Body of pancreas (tissue), 4 donors: ENCODE results near the gene CADM4. TPM values are rescaled to one million over a fixed set of nuclear protein-coding genes. Genes with fewer than 3 reads are reported as not detected.
"Not testable (repeated sequence)": the region's sequence is repeated elsewhere in the genome, so short reads cannot be mapped to it uniquely, and the experiment has no call there.

ENCODE experiments used
- ATAC-seq: fragments of 150-250 bp; one replicate; pipeline ENCODE4 v1.9.1; 2016
- DNase-seq, 4 donors: peaks; one replicate each; pipeline ENCODE4 v3.0.0-alpha.2; 2019
- H3K27ac ChIP-seq, 4 donors: fragments of 200-600 bp; sonication (generic); 1 replicate in 3 of 4; 2 replicates in 1 of 4; pipeline versions ENCODE4 v1.5.1 to v1.6.1; 2016 to 2019; ENCODE audit warnings: mild to moderate bottlenecking in 1 of 4, mixed read lengths in 1 of 4, moderate library complexity in 1 of 4
- H3K27me3 ChIP-seq, 2 donors: fragments of 200-600 bp; sonication (generic); one replicate each; pipeline ENCODE4 v1.6.0; 2016; ENCODE audit warnings: mild to moderate bottlenecking in 1 of 2
- H3K36me3 ChIP-seq, 2 donors: fragments of 200-600 bp; sonication (generic); replicated peaks in 1 of 2; 2 replicates each; pipeline ENCODE4 v1.5.1; 2016; ENCODE audit warnings: low read depth in 2 of 2; ENCODE audit not compliant: insufficient read depth in 1 of 2
- H3K4me1 ChIP-seq: fragments of 200-600 bp; sonication (generic); one replicate; pipeline ENCODE4 v1.6.0; 2016
- H3K4me3 ChIP-seq, 2 donors: fragments of 200-600 bp; sonication (generic); 1 replicate in 1 of 2; 2 replicates in 1 of 2; pipeline ENCODE4 v1.5.1; 2016 to 2019
- H3K9me3 ChIP-seq, 3 donors: fragments of 200-600 bp; sonication (generic); 1 replicate in 2 of 3; 2 replicates in 1 of 3; pipeline ENCODE4 v1.5.1; 2016
- POLR2A ChIP-seq, 3 donors: fragments of 450-650 bp; IDR thresholded peaks; one replicate each; pipeline ENCODE4 v1.6.1; 2016; ENCODE audit warnings: antibody characterized with exemption in 3 of 3, mild to moderate bottlenecking in 2 of 3
- WGBS, 2 donors: methylation state at CpG; one replicate each; pipeline ENCODE4 v1.1.5; 2017; 5-methylcytosine and 5-hydroxymethylcytosine counted together
- intact Hi-C: fragments of 100-400 bp; cut with DNase I; formaldehyde crosslinking; loops from one replicate; pipeline ENCODE4 v1.15.1; 2023
- total RNA-seq, 2 donors: library from RNA; depleted of rRNA; stranded (reverse); fragments of >200 nt; gene quantifications; one replicate each; pipeline ENCODE4 v1.1.0, GENCODE V29; 2016
- TF ChIP-seq, protein P1 (sequence below), 7 experiments: fragments of 450-650 bp in 4 of 7; fragments of 200-600 bp in 3 of 7; sonication (generic) in 3 of 7; IDR thresholded peaks; one replicate each; pipeline ENCODE4 v1.5.1; 2016 to 2019; ENCODE audit warnings: antibody characterized with exemption in 7 of 7

The CADM4 gene
- total RNA-seq, 2 donors from 2014 or later = 2.0 to 2.6 TPM

DNA sequence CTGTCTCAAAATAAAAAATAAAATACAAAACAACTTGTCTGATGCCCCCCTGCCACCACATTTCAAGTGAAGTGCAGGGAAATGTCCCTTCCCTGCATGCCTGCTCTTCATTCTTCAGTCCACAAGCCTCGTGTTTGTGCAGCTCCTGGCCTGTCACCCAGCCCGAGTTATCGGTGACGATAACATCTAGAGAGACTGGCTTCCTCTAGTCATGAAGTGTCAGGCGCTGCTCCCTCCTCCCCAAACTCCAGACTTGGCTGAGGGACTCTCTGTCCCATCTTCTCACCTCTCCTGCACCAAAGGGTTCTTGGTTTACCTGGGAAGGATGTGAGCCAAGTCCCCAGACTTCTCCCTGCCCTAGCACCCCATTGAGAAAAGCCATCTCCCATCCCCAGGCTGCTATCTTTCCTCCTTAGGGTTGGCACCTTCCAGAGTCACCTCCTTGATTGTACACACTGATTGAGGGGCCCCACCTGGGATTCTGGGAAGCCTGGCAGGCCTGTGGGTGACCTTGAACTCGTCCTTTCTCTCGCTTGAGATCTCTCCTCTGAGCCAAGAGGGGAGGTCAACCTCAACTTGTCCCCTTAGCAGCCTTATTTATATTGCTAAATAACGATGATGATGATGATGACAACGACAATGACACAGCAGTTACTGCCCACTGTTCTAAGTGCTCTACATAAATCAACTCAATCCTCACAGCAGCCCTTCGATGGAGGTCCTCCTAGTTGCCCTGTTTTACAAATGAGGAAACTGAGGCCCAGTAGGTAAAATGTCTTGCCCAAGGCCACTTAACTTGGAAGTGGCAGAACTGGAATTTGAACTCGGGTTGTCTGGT, 43.4 kb upstream of the CADM4 start:
- WGBS, 2 donors = 39 to 41% methylated on average over 8 to 11 of the region's 11 CpGs
- DNase-seq (no peak), ATAC-seq (no peak)
- H3K27me3 ChIP-seq = no peaks in the 10 kb centered on the region
- no peaks in the 10 kb centered on the region for H3K4me1 ChIP-seq
- no peak for TF ChIP-seq POLR2A (IDR thresholded peaks at IDR 0.05)
- TF ChIP-seq, protein P1, sequence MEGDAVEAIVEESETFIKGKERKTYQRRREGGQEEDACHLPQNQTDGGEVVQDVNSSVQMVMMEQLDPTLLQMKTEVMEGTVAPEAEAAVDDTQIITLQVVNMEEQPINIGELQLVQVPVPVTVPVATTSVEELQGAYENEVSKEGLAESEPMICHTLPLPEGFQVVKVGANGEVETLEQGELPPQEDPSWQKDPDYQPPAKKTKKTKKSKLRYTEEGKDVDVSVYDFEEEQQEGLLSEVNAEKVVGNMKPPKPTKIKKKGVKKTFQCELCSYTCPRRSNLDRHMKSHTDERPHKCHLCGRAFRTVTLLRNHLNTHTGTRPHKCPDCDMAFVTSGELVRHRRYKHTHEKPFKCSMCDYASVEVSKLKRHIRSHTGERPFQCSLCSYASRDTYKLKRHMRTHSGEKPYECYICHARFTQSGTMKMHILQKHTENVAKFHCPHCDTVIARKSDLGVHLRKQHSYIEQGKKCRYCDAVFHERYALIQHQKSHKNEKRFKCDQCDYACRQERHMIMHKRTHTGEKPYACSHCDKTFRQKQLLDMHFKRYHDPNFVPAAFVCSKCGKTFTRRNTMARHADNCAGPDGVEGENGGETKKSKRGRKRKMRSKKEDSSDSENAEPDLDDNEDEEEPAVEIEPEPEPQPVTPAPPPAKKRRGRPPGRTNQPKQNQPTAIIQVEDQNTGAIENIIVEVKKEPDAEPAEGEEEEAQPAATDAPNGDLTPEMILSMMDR (IDR thresholded peaks at IDR 0.05) = no peak
- no peak overlapping the region for H3K4me3 ChIP-seq
- H3K27ac ChIP-seq = no peak overlapping the region
- intact Hi-C loops = no loop called here
- no peaks in the 10 kb centered on the region for H3K36me3 ChIP-seq
- H3K9me3 ChIP-seq = no peaks in the 10 kb centered on the region

DNA sequence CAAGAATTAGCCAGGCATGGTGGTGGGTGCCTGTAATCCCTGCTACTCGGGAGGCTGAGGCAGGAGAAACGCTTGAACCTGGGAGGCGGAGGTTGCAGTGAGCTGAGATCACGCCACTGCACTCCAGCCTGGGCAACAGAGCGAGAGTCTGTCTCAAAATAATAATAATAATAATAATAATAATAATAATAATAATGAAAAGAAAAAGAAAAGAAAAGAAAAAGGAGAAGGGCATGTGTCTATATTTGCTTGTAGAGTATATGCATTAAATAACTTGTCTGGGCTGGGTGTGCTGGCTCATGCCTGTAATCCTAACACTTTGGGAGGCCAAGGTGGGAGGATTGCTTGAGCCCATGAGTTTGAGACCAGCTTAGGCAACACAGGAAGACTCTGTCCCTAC, 42.6 kb upstream of the CADM4 start:
- H3K4me1 ChIP-seq, H3K27ac ChIP-seq, H3K9me3 ChIP-seq, ATAC-seq, H3K4me3 ChIP-seq, intact Hi-C loops, H3K27me3 ChIP-seq, H3K36me3 ChIP-seq, DNase-seq: not testable (repeated sequence)
- 77 to 83% methylated on average over 5 of the region's 5 CpGs for WGBS, 2 donors

DNA sequence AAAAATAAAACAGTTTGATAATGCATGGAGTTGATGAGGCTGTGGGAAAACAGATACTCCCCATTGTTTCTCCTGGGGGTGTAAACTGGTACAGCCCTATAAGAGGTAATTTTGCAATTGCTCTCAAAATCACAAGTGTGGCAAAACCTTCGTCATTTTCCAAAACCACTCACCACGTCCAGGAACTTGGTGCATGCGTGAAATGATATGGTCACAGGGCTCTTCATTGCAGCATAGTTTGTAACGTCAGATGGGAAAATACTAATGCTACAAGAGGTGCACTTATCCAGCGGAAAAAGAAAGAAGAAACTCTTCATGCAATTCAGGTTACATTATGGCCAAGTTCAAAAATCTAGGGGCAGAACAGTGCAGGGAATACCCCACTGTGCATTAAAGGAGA, 42.2 kb upstream of the CADM4 start:
- TF ChIP-seq, protein P1 (IDR thresholded peaks at IDR 0.05) = no peak
- no peak for TF ChIP-seq POLR2A (IDR thresholded peaks at IDR 0.05)
- Histone ChIP-seq H3K27ac (no peak overlapping the region), H3K36me3 (no peaks in the 10 kb centered on the region), H3K4me3 (no peak overlapping the region), H3K4me1 (no peaks in the 10 kb centered on the region), H3K9me3 (no peaks in the 10 kb centered on the region), H3K27me3 (no peaks in the 10 kb centered on the region)
- 44 to 63% methylated on average over 5 of the region's 5 CpGs for WGBS, 2 donors
- ATAC-seq = no peak
- intact Hi-C loops = no loop called here
- no peak for DNase-seq

DNA sequence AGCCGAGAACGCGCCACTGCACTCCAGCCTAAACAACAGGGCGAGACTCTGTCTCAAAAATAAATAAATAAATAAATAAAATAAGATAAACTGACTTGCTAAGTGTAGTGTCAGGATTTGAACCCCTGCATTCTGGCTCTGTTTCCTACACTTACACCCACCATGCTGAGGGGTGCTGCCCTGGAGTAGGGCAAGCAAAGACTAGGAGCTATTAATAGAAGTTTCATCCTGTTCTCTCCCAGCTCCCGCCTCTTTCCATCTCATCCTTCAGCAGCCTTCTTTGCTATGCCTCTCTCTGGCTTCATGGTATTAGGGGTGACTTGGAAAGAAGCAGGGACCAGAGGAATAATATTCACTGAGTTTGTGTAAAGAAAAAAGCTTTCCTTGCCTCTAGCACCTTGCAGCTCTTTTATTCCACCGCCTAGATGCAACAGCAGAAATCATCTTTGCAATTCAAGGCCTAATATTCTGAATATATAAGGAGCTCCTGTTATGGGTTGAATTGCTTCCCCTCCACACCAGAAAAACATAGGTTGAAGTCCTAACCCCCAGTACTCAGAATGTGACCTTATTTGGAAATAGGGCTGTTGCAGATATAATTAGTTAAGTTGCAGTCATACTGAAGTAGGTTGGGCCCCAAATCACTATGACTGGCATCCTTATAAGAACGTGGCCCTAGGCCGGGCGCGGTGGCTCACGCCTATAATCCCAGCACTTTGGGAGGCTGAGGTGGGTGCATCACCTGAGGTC, 39.0 kb upstream of the CADM4 start:
- no peaks in the 10 kb centered on the region for H3K9me3 ChIP-seq
- TF ChIP-seq, protein P1 (IDR thresholded peaks at IDR 0.05) = no peak
- TF ChIP-seq POLR2A (IDR thresholded peaks at IDR 0.05) = no peak
- DNase-seq (no peak), ATAC-seq (no peak)
- H3K4me3 ChIP-seq = no peak overlapping the region
- H3K27ac ChIP-seq = no peak overlapping the region
- WGBS, 2 donors = 89 to 92% methylated on average over 11 of the region's 11 CpGs
- H3K27me3 ChIP-seq = no peaks in the 10 kb centered on the region
- intact Hi-C loops = no loop called here
- peaks cover 6% of the 10 kb centered on the region for H3K4me1 ChIP-seq
- no peaks in the 10 kb centered on the region for H3K36me3 ChIP-seq

DNA sequence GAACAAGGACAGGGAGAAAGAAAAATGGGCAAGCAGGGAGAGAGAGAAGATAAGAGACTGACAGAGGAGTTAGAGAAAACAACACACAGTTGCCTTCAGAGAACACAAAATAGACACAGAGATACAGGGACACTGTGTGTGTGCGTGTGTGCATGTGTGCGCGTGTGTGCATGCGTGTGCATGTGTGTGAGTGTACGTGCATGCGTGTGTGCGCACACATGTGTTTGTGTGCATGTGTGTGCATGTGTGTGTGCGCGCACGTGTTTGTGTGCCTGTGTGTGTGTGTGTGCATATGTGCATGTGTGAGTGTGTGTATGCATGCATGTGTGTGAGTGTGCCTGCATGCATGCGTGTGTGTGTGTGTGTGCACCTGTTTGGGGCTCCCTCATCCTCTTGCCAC, 36.3 kb upstream of the CADM4 start:
- intact Hi-C loops = no loop called here
- TF ChIP-seq POLR2A (IDR thresholded peaks at IDR 0.05) = no peak
- TF ChIP-seq, protein P1 (IDR thresholded peaks at IDR 0.05) = no peak
- WGBS, 2 donors = 71 to 83% methylated on average over 11 of the region's 11 CpGs
- no peaks in the 10 kb centered on the region for H3K9me3 ChIP-seq
- H3K27ac ChIP-seq = peak overlapping the region in 2 of 4 donors; percentile 48 to 71
- ATAC-seq = no peak
- H3K36me3 ChIP-seq = no peaks in the 10 kb centered on the region
- no peak for DNase-seq
- peaks cover 6% of the 10 kb centered on the region for H3K4me1 ChIP-seq
- no peaks in the 10 kb centered on the region for H3K27me3 ChIP-seq
- no peak overlapping the region for H3K4me3 ChIP-seq
